Bronchial smooth muscle cell (primary cell): ENCODE measurements around the gene BCL2L2. TPM values are rescaled to one million over a fixed set of nuclear protein-coding genes. Genes with fewer than 3 reads are reported as not detected.

Source experiments
- total RNA-seq: library from RNA; depleted of rRNA; stranded (reverse); fragments of >200 nt; gene quantifications from 2 replicates; pipeline ENCODE4 v1.2.1, GENCODE V29; 2014

BCL2L2 gene, protein sequence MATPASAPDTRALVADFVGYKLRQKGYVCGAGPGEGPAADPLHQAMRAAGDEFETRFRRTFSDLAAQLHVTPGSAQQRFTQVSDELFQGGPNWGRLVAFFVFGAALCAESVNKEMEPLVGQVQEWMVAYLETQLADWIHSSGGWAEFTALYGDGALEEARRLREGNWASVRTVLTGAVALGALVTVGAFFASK
- total RNA-seq = 15.8 and 19.9 TPM in 2 replicates

GRCh38 chr14:23306412-23307145 is at the start of gene BCL2L2:
TSS of gene BCL2L2 (plus strand) at chr14:23306833. CDS start at chr14:23307768, 935 bp downstream.

GRCh38 chr14:23286020-23286901 is 20.4 kb upstream of the BCL2L2 start, which contains the start of gene HOMEZ:
TSS of gene HOMEZ (minus strand) at chr14:23286132. CDS start at chr14:23285952, 180 bp downstream.

DNA sequence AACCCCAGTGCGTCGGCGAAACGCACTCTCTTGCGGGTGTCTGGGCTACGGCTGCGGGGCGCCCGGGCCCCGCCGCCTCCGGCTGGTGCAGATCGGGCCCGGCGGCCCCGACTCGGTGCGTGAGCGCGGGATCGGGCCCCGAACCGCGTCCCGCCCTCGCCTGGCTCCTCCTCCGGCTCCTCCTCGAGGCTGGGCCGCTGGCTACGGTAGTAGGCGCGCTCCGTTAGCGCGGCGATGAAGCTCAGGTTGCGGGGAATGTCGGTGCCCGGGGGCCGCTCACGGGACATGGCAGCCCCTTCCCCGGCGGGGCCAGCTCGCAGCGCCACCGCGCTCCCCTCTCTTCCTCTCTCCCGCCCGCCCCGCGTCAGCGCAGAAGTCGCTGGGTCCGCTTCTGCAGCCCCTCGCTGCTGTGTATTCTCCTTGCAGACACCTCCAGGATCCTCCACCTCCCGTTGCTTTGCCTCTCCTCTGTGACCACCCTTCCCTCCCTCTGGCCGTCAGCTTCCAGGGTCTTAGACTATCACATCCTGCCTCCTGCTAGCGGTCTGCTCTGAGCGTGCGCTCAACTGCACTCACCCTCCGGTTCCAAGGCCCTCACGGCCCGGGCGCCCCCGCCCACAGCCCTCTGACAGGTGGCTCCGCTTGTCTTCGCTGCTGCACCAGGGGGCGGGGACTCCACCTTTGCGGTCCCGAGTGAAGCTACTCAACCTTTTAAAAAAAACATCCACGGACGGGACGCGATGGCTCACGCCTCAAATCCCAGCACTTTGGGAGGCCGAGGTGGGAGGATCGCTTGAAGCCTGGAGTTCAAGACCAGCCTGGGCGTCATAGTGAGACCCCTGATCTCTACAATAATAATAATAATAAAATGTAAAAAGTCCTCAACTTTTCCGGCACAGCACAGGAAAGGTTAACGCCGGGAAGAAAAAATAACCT is 4.1 kb upstream of the BCL2L2 start, which contains the start of gene PPP1R3E:
TSS of gene PPP1R3E (minus strand) at position 570 of the 936 bp plus-strand sequence. CDS start at position 287, 283 bp downstream.

GRCh38 chr14:23320584-23321571 is 14.2 kb downstream of the BCL2L2 start, which contains the start of gene PABPN1:
TSS of gene PABPN1 (plus strand) at chr14:23321457. CDS start at chr14:23321470, 13 bp downstream.

DNA sequence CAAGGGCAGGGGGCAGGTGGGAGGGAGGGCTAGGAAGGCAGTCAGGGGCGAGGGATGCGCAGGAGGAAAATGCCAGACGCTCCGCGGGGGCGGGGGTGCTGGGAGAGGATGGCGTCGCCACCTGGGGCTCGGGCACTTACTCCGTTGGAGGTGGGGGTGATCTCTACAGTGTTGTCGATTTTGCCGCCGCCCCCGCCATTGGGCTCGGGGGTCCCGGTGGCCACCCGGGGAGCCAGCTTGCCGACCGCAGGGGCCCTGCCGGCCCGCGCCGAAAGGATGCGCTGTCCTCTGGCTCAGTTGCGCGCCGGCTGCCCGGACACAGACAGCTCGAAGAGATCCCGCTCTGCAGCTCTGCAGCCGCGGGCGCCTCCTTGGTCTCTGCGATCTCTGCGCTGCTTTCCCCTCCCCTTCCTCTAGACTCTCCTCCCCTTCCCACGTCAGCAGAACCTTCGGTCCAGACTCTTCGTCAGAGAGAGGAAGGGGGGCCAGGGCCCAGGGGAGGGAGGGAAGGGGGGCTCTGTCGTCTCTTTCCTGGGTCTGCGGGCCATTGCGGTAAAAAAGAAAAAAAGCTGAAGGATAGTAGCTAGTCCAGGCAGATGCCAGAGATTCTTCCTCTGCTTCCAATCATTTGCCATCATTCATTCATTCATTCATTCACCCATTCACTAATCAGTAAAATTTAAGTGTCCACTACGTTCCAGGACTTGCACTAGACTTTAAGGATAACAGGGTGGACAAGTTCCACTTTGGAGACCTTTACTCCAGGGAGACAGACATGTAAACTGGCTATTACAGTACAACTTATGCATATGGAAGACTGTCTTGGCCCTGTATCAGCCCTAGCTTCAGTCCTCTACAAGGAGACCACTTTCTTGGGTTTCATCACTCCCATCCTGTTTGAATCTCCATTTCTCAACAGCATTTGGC is 46.1 kb downstream of the BCL2L2 start, which contains the start of gene SLC22A17:
TSS of gene SLC22A17 (minus strand) at position 382 of the 927 bp plus-strand sequence.

Other genes with a start within 250 kb of the BCL2L2 start
- gene CDH24, start 249.3 kb upstream of the BCL2L2 start, total RNA-seq = 4.6 and 7.6 TPM in 2 replicates
- gene ACIN1, start 211.7 kb upstream of the BCL2L2 start, total RNA-seq = 71.7 and 101 TPM in 2 replicates
- 63.5 and 95.0 TPM in 2 replicates for gene C14orf119, start 211.3 kb upstream of the BCL2L2 start, total RNA-seq
- gene CIROP, start 201.8 kb upstream of the BCL2L2 start, total RNA-seq = 1.3 and 4.6 TPM in 2 replicates
- 0.16 TPM in 1 of 2 replicates, not detected in the other for gene CEBPE, start 187.6 kb upstream of the BCL2L2 start, total RNA-seq
- 15.8 and 25.9 TPM in 2 replicates for gene SLC7A8, start 123.2 kb upstream of the BCL2L2 start, total RNA-seq
- gene RNF212B, start 68.9 kb upstream of the BCL2L2 start, total RNA-seq = not detected in 2 replicates
- gene HOMEZ, start 20.7 kb upstream of the BCL2L2 start, total RNA-seq = 3.3 and 4.8 TPM in 2 replicates
- 2.4 and 2.5 TPM in 2 replicates for gene PPP1R3E, start 4.0 kb upstream of the BCL2L2 start, total RNA-seq
- gene PABPN1, start 14.6 kb downstream of the BCL2L2 start, total RNA-seq = 85.4 and 91.9 TPM in 2 replicates
- gene SLC22A17, start 46.1 kb downstream of the BCL2L2 start, total RNA-seq = 13.2 and 16.7 TPM in 2 replicates
- gene EFS, start 58.3 kb downstream of the BCL2L2 start, total RNA-seq = 0.47 and 8.3 TPM in 2 replicates
- gene IL25, start 66.0 kb downstream of the BCL2L2 start, total RNA-seq = not detected in 2 replicates
- 0.94 TPM in 1 of 2 replicates, not detected in the other for gene CMTM5, start 70.2 kb downstream of the BCL2L2 start, total RNA-seq
- not detected in 2 replicates for gene MYH6, start 101.4 kb downstream of the BCL2L2 start, total RNA-seq
- gene MYH7, start 128.8 kb downstream of the BCL2L2 start, total RNA-seq = not detected in 2 replicates
- 45.7 and 60.6 TPM in 2 replicates for gene NGDN, start 162.9 kb downstream of the BCL2L2 start, total RNA-seq
- 0.09 and 0.32 TPM in 2 replicates for gene ZFHX2, start 244.9 kb downstream of the BCL2L2 start, total RNA-seq
- gene THTPA, start 249.4 kb downstream of the BCL2L2 start, total RNA-seq = 14.8 and 25.4 TPM in 2 replicates